T-helper 17 cell (primary cell): Measurements from ENCODE around the gene RPP25L. TPM values are rescaled to one million over a fixed set of nuclear protein-coding genes. Genes with fewer than 3 reads are reported as not detected.

Experiments used
- ATAC-seq: fragments of 150-1000 bp; cut with Tn5 transposase; 2 replicates; pipeline ENCODE4 v1.10.0; 2021; ENCODE audit warnings: mild to moderate bottlenecking, moderate library complexity
- DNase-seq, 3 donors: peaks; one replicate each; pipeline versions ENCODE4 v3.0.0 to v3.0.0-alpha.2; 2020 to 2021
- H3K9me3 ChIP-seq: one replicate; pipeline ENCODE4 v1.7.0; 2013; ENCODE audit warnings: low read length, mild to moderate bottlenecking; ENCODE audit not compliant: control insufficient read depth, poor library complexity, severe bottlenecking
- H3K27ac Mint-ChIP-seq: one replicate; pipeline ENCODE4 v1.8.0; 2022; ENCODE audit warnings: mild to moderate bottlenecking, moderate library complexity, mixed read lengths
- H3K27me3 Mint-ChIP-seq: one replicate; pipeline ENCODE4 v1.8.0; 2022; ENCODE audit warnings: mixed read lengths
- H3K36me3 Mint-ChIP-seq: one replicate; pipeline ENCODE4 v1.8.0; 2022; ENCODE audit warnings: low read depth, mixed read lengths
- H3K4me1 Mint-ChIP-seq: one replicate; pipeline ENCODE4 v1.8.0; 2022; ENCODE audit warnings: mild to moderate bottlenecking, mixed read lengths
- H3K4me3 Mint-ChIP-seq: one replicate; pipeline ENCODE4 v1.8.0; 2022; ENCODE audit warnings: mild to moderate bottlenecking, moderate library complexity, mixed read lengths
- total RNA-seq, 4 donors: library from RNA in 2 of 4; stranded (reverse) in 2 of 4; gene quantifications; one replicate each; pipeline ENCODE4 v1.2.3 and lab custom pipeline; 2022 to 2026

Gene RPP25L
- total RNA-seq, 2 donors from 2014 or later: 8.3 to 9.0 TPM

GRCh38 chr9:34615132-34615531 lies 3.2 kb upstream of the RPP25L start:
- no peak overlapping the region for H3K4me3 Mint-ChIP-seq
- H3K36me3 Mint-ChIP-seq: peaks cover 11% of the 10 kb centered on the region
- no peaks in the 10 kb centered on the region for H3K27me3 Mint-ChIP-seq
- no peak overlapping the region for H3K27ac Mint-ChIP-seq
- H3K4me1 Mint-ChIP-seq: peaks cover 38% of the 10 kb centered on the region
- DNase-seq: no peak
- no peaks in the 10 kb centered on the region for H3K9me3 ChIP-seq
- no peak for ATAC-seq

DNA sequence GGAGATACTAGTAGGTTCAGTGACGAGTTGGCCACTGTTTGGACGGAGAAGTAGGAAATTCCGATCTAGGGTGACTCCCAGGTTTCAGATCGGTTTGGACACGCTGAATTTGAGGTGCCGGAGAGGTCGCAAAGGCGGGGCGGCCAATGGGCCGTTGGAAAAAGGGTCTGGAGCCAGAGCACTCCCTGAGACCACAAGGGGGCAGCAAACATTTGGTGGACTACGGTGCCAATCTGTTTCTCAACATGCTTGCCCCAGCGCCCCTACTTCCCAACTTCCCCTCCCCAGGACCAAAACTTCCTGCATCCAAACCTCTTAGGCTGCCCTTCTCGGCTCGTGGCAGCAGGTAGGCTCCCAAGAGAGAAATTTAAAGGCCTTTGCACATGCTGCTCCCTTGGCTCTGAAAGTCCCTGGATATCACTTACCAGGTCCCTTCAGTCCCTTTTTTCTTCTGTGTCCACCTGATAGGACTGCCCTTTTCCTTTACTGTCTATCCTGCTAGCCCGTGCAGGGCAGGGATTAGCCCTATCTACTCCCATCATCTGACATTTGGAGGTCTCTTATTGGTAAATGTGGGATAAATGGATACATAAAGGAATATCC lies 992 bp upstream of the RPP25L start:
- H3K36me3 Mint-ChIP-seq: peaks cover 11% of the 10 kb centered on the region
- no peaks in the 10 kb centered on the region for H3K9me3 ChIP-seq
- ATAC-seq: peak; percentile 49
- peak overlapping the region; percentile 94 for H3K4me3 Mint-ChIP-seq
- H3K4me1 Mint-ChIP-seq: peaks cover 28% of the 10 kb centered on the region
- DNase-seq: peak; percentile 49 to 55 (median 54)
- H3K27me3 Mint-ChIP-seq: no peaks in the 10 kb centered on the region
- peak overlapping the region; percentile 93 for H3K27ac Mint-ChIP-seq

GRCh38 chr9:34611251-34611810 lies 566 bp downstream of the RPP25L start:
- peak; percentile 2 for ATAC-seq
- peak overlapping the region; percentile 94 for H3K4me3 Mint-ChIP-seq

GRCh38 chr9:34610434-34611206 lies 1.3 kb downstream of the RPP25L start:
- DNase-seq: no peak

More at GRCh38 chr9:34611251-34611810, 566 bp downstream of the RPP25L start:
- H3K36me3 Mint-ChIP-seq: peaks cover 5% of the 10 kb centered on the region
- no peak for DNase-seq
- H3K27me3 Mint-ChIP-seq: no peaks in the 10 kb centered on the region
- no peaks in the 10 kb centered on the region for H3K9me3 ChIP-seq
- H3K4me1 Mint-ChIP-seq: peaks cover 24% of the 10 kb centered on the region
- peak overlapping the region; percentile 93 for H3K27ac Mint-ChIP-seq

DNA sequence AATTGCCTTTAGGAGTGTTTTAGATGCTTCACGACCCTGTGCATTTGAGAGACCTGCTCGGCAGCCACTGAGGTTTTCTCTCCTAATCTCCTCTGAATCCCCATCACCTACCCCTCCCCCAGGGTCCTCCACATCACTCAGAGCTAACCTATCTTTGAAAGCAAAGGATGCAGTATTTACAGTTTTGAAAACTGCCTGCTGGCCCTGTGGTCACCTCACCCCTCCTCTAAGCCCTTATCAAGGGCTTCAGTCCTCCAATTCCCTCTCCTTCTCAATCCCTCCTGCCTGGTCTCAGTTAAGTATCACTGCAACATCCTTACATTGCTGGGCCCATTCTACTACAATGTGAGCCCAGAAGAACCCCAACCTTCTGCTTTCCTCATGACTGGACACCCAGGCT lies 4.6 kb downstream of the RPP25L start:
- Mint-ChIP-seq H3K36me3 (no peaks in the 10 kb centered on the region), H3K27ac (no peak overlapping the region), H3K4me1 (peaks cover 16% of the 10 kb centered on the region), H3K27me3 (peaks cover 13% of the 10 kb centered on the region), H3K4me3 (no peak overlapping the region)
- no peak for ATAC-seq
- H3K9me3 ChIP-seq: no peaks in the 10 kb centered on the region
- no peak for DNase-seq

More at GRCh38 chr9:34610434-34611206, 1.3 kb downstream of the RPP25L start:
- H3K36me3 Mint-ChIP-seq: peaks cover 2% of the 10 kb centered on the region
- H3K27me3 Mint-ChIP-seq: no peaks in the 10 kb centered on the region
- H3K27ac Mint-ChIP-seq: peak overlapping the region; percentile 93
- ATAC-seq: no peak
- no peaks in the 10 kb centered on the region for H3K9me3 ChIP-seq
- peak overlapping the region; percentile 47 for H3K4me3 Mint-ChIP-seq
- peaks cover 23% of the 10 kb centered on the region for H3K4me1 Mint-ChIP-seq

DNA sequence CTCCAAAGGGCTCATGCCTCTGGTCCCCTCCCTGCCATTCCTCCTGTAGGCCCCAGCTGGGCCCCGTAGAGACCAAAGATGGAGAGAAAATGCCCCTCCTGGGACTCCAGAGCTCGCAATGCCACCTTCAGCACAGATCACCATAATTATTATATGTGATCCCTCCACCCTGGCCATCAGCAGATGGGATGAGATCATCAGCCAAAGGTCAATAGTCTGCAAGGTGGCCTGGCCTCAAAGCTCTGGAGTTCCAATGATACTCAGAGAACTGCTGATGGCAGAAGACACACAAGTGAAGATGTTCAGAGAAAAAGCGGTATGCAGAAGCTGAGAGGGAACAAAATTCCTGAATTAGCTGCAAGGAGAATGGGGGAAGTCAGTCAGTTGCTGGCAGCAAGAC lies 5.0 kb downstream of the RPP25L start:
- ATAC-seq (no peak), DNase-seq (no peak)
- Mint-ChIP-seq H3K4me1 (peaks cover 14% of the 10 kb centered on the region), H3K4me3 (no peak overlapping the region), H3K27me3 (peaks cover 13% of the 10 kb centered on the region), H3K27ac (no peak overlapping the region), H3K36me3 (no peaks in the 10 kb centered on the region)
- H3K9me3 ChIP-seq: no peaks in the 10 kb centered on the region

- Mint-ChIP-seq H3K27ac (no peak overlapping the region), H3K36me3 (no peaks in the 10 kb centered on the region), H3K4me3 (no peak overlapping the region), H3K27me3 (peaks cover 17% of the 10 kb centered on the region), H3K4me1 (peaks cover 11% of the 10 kb centered on the region)
- H3K9me3 ChIP-seq: no peaks in the 10 kb centered on the region
- DNase-seq: no peak
- ATAC-seq: no peak
Observed at GRCh38 chr9:34606190-34606589, 5.7 kb downstream of the RPP25L start.

DNA sequence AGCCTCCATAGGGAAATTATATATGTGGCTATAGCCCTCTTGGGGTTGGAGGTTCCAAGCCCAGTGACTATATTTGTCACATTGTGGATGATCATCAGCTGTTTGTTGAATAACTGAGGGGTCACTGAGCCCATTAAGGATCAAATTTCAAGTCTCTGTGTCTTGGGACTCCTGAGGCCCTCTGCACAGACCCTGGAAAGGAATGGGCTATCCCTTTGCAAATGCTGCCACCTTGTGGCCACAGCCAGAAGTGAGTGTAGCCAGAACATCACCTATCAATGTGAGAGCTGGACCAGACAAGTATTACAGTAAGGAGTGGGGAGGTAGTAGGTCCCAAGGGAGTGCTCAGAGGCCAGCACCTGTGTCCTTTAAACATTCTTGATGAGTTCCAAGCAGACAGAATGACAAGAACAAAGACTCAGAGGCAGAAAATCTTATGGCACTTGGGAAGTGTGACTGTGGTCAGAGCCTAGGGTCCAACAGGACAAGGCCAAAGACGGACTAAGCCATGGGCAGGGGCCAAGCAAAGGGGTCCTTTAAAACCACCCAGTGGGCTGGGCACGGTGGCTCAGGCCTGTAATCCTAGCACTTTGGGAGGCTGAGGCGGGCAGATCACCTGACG lies 8.2 kb downstream of the RPP25L start:
- H3K9me3 ChIP-seq: no peaks in the 10 kb centered on the region
- H3K4me3 Mint-ChIP-seq: no peak overlapping the region
- no peak overlapping the region for H3K27ac Mint-ChIP-seq
- peaks cover 6% of the 10 kb centered on the region for H3K4me1 Mint-ChIP-seq
- peak; percentile 60 to 79 (median 61) for DNase-seq
- H3K27me3 Mint-ChIP-seq: peaks cover 35% of the 10 kb centered on the region
- peaks cover 2% of the 10 kb centered on the region for H3K36me3 Mint-ChIP-seq
- peak; percentile 94 for ATAC-seq

- no peak for ATAC-seq
- Mint-ChIP-seq H3K36me3 (peaks cover 2% of the 10 kb centered on the region), H3K27ac (peak overlapping the region; percentile 75), H3K4me1 (peaks cover 8% of the 10 kb centered on the region), H3K27me3 (peaks cover 43% of the 10 kb centered on the region), H3K4me3 (no peak overlapping the region)
- DNase-seq: no peak
- H3K9me3 ChIP-seq: no peaks in the 10 kb centered on the region
Observed at GRCh38 chr9:34601937-34602573, 9.8 kb downstream of the RPP25L start.

DNA sequence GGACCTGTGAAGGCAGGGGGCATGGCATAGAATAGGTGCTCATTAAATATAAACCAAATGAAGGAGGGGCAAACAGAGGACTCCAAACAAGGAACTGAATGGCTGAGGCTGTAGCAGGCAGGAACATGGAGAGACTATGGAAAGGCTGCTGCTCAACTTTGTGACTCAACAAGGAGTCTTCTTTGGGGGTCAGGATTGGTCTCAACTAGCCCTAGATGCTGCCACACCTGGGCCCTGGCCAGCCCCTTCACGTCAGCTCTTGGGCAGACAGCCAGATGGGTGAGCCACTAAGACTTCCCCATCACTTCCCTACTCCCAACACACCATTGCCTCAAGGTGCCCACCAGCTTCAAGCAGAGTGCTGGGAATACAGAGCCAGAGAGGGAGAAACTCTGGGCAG lies 11.0 kb downstream of the RPP25L start:
- H3K4me3 Mint-ChIP-seq: no peak overlapping the region
- H3K27ac Mint-ChIP-seq: peak overlapping the region; percentile 75
- H3K36me3 Mint-ChIP-seq: peaks cover 4% of the 10 kb centered on the region
- H3K27me3 Mint-ChIP-seq: peaks cover 52% of the 10 kb centered on the region
- no peak for ATAC-seq
- no peak for DNase-seq
- H3K4me1 Mint-ChIP-seq: peaks cover 10% of the 10 kb centered on the region
- H3K9me3 ChIP-seq: no peaks in the 10 kb centered on the region

GRCh38 chr9:34599546-34599945 lies 12.4 kb downstream of the RPP25L start:
- no peaks in the 10 kb centered on the region for H3K9me3 ChIP-seq
- Mint-ChIP-seq H3K27ac (no peak overlapping the region), H3K36me3 (peaks cover 4% of the 10 kb centered on the region), H3K4me1 (peaks cover 10% of the 10 kb centered on the region), H3K4me3 (no peak overlapping the region), H3K27me3 (peaks cover 49% of the 10 kb centered on the region)
- no peak for DNase-seq
- no peak for ATAC-seq

DNA sequence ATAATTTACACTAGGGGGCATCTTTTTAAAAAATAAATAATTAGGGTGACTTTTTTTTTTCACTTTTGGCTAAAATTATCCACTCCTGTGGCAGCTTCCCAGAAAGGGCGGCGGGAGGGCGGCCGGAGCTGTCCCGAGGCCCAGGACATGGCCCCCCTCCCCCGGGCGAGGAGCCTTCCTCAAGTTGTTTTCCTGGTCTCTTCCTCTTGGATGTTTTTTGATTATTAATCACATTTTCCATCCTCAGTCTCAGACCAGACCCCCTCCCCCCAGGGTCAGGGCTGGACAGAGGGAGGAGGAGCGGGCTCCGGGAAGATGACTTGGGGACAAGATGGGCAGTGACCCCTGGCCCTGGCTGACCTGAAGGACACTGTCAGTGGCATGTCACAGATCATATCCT lies 17.7 kb downstream of the RPP25L start:
- Mint-ChIP-seq H3K27me3 (peaks cover 66% of the 10 kb centered on the region), H3K27ac (no peak overlapping the region), H3K4me3 (no peak overlapping the region), H3K4me1 (peaks cover 25% of the 10 kb centered on the region), H3K36me3 (peaks cover 4% of the 10 kb centered on the region)
- H3K9me3 ChIP-seq: no peaks in the 10 kb centered on the region
- ATAC-seq: no peak
- no peak for DNase-seq
